GM06990 (cell line): ENCODE measurements around the gene RARRES1.
"Not testable (repeated sequence)": the region's sequence is repeated elsewhere in the genome, so short reads cannot be mapped to it uniquely, and the experiment has no call there.

Source experiments
- DNase-seq: peaks from one replicate; pipeline ENCODE4 v3.0.0-alpha.2; 2011; ENCODE audit not compliant: insufficient read length; ENCODE audit errors: extremely low read depth
- H3K27me3 ChIP-seq: replicated peaks from 2 replicates; pipeline ENCODE4 v1.6.0; 2011; ENCODE audit warnings: low read length; ENCODE audit not compliant: control insufficient read depth, insufficient read depth
- H3K36me3 ChIP-seq: 2 replicates; pipeline ENCODE4 v1.5.1; 2011; ENCODE audit warnings: low read length; ENCODE audit not compliant: control insufficient read depth, insufficient read depth
- H3K4me3 ChIP-seq: replicated peaks from 2 replicates; pipeline ENCODE4 v1.5.1; 2011; ENCODE audit warnings: low read depth, mild to moderate bottlenecking, control low read depth, low read length
- TF ChIP-seq, protein P1 (sequence below): IDR thresholded peaks from 2 replicates; pipeline ENCODE4 v1.5.1; 2011; ENCODE audit warnings: low read length, control low read depth, mild to moderate bottlenecking, inconsistent platforms; ENCODE audit not compliant: insufficient read depth, poor library complexity, severe bottlenecking

Gene RARRES1

GRCh38 chr3:158701420-158702065 lies 30.7 kb downstream of the RARRES1 start:
- Histone ChIP-seq H3K36me3 (no peaks in the 10 kb centered on the region; the same call in none of the 2 replicates), H3K4me3 (no peak overlapping the region), H3K27me3 (no peaks in the 10 kb centered on the region)
- DNase-seq = no peak
- TF ChIP-seq, protein P1, sequence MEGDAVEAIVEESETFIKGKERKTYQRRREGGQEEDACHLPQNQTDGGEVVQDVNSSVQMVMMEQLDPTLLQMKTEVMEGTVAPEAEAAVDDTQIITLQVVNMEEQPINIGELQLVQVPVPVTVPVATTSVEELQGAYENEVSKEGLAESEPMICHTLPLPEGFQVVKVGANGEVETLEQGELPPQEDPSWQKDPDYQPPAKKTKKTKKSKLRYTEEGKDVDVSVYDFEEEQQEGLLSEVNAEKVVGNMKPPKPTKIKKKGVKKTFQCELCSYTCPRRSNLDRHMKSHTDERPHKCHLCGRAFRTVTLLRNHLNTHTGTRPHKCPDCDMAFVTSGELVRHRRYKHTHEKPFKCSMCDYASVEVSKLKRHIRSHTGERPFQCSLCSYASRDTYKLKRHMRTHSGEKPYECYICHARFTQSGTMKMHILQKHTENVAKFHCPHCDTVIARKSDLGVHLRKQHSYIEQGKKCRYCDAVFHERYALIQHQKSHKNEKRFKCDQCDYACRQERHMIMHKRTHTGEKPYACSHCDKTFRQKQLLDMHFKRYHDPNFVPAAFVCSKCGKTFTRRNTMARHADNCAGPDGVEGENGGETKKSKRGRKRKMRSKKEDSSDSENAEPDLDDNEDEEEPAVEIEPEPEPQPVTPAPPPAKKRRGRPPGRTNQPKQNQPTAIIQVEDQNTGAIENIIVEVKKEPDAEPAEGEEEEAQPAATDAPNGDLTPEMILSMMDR = no peak

DNA sequence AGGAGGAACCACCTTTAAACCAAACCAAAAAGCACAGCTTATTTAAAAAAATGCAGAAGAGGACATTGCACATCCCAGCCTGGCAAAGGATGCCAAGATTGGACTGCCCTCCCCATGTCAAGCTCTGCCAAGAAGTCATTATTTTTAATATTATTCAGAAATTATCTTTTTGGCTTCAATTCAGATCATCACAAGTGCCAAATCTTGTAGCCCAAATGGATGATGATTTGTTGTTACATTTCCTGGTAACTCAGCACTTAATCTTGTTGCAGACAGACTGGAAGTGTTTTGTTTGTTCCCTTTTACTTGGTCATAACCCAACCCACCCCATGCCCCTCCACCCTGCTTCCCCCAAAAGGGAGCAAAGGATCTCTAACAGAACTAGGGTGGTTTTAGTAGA lies 31.7 kb downstream of the RARRES1 start:
- no peak for DNase-seq
- TF ChIP-seq, protein P1 = no peak
- H3K36me3 ChIP-seq = no peaks in the 10 kb centered on the region; the same call in none of the 2 replicates
- H3K4me3 ChIP-seq = no peak overlapping the region
- H3K27me3 ChIP-seq = no peaks in the 10 kb centered on the region

DNA sequence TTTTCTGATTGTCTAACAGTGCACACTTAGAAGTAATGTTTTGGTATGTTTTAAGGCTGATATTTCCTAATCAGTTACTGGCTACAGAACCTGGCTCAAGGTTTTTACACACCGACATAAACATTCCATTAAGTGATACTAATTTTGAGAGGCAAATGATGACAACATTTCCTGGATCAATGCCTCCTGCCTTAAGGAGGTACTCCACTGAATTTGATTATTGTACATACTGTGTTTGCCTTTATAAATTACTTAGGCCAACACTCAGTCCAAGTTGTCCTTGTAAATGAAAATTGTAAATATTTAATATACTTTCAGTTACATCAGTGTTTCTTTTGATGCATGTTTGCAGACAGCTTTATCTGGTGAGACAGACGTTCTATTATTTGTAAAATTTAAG lies 35.6 kb downstream of the RARRES1 start:
- TF ChIP-seq, protein P1 = no peak
- Histone ChIP-seq H3K27me3 (no peaks in the 10 kb centered on the region), H3K4me3 (no peak overlapping the region), H3K36me3 (peaks cover 3% of the 10 kb centered on the region)
- DNase-seq = no peak

DNA sequence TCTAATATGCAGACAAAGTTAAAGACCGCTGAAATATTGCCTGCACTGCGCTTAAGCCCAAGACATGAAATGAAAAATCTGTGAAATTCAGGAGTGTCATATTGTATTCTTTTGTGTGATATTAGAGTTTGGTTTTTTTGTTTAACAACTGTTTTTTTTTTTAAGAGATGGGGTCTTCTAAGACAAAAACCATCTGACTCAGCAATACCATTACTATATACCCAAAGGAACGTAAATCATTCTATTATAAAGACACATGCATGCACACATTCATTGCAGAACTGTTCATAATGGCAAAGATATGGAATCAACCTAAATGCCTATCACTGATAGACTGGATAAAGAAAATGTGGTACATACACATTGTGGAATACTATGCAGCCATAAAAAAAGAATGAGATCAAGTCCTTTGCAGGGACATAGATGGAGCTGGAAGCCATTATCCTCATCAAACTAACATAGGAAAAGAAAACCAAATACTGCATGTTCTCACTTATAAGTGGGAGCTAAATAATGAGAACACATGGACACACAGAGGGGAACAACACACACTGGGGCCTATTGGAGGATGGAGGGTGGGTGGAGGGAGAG lies 38.3 kb downstream of the RARRES1 start:
- not testable (repeated sequence) for H3K4me3 ChIP-seq, DNase-seq, H3K36me3 ChIP-seq, H3K27me3 ChIP-seq

DNA sequence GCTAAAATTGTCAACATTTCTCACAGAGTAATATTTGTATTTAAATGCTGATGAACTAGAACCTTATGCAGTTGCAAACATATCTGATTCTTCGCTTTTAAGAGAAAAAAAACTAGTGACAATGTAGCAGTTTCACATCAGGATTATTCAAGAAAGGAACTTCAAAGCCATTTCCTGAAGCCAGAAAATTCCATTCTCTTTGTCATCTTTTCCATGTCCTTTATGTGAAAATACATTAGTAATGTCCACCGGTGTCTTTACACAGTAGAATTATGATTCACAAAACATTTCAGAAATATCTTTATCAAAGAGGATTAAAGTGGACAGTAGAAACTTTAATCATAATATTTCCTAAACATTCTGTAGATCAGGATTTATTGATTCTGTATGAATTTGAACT lies 47.1 kb downstream of the RARRES1 start:
- TF ChIP-seq, protein P1 = no peak
- DNase-seq = no peak
- H3K36me3 ChIP-seq = no peaks in the 10 kb centered on the region
- H3K27me3 ChIP-seq = no peaks in the 10 kb centered on the region
- no peak overlapping the region for H3K4me3 ChIP-seq

GRCh38 chr3:158683230-158683962 lies 48.9 kb downstream of the RARRES1 start:
- TF ChIP-seq, protein P1 = no peak
- DNase-seq = no peak
- no peak overlapping the region for H3K4me3 ChIP-seq
- H3K27me3 ChIP-seq = no peaks in the 10 kb centered on the region
- no peaks in the 10 kb centered on the region for H3K36me3 ChIP-seq
